OCI-LY7 (cell line): ENCODE data around the gene GPALPP1.

ENCODE experiments used
- CTCF ChIP-seq: fragments of 200-600 bp; sonication (generic); conservative IDR thresholded peaks from 2 replicates; pipeline ENCODE4 v1.5.1; 2014; ENCODE audit warnings: mild to moderate bottlenecking, antibody characterized with exemption, low read length, moderate library complexity, mixed read lengths
- EZH2phosphoT487 ChIP-seq: fragments of 200-600 bp; sonication (generic); IDR thresholded peaks from 2 replicates; pipeline ENCODE4 v1.6.1; 2018; ENCODE audit warnings: low read depth, borderline replicate concordance, mild to moderate bottlenecking, mixed run types, antibody characterized with exemption, low read length, moderate library complexity, mixed read lengths

GRCh38 chr13:44989071-44989889 is at the start of gene GPALPP1, which contains the start of gene NUFIP1:
- TF ChIP-seq CTCF = no peak
- no peak for TF ChIP-seq EZH2phosphoT487
